NCI-H2196 (cell line): Measurements from ENCODE around the gene KNDC1.

Source experiments
- DNase-seq: peaks from one replicate; lab custom pipeline; 2025; ENCODE audit not compliant: unreplicated experiment; lab: John Stamatoyannopoulos, UW

The KNDC1 gene

GRCh38 chr10:133236401-133237240 lies 76.6 kb downstream of the KNDC1 start:
- no peak for DNase-seq

DNA sequence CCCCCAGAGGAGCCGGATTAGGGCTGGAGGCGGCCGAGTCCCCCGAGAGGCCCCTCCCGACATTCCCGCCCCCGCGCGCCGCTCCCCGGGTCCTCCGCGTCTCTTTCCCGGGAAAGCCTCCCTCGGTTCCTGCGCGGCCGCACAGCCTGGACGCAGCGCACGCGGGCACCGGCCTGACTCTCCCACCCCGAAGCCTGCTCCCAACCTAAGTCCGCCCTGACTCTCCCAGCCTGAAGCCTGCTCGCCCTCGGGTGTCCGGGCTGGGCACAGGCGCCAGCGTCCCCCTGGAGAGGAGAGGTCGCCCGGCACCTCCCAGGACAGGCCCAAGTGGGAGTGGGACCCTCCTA lies 77.2 kb downstream of the KNDC1 start:
- DNase-seq = no peak

DNA sequence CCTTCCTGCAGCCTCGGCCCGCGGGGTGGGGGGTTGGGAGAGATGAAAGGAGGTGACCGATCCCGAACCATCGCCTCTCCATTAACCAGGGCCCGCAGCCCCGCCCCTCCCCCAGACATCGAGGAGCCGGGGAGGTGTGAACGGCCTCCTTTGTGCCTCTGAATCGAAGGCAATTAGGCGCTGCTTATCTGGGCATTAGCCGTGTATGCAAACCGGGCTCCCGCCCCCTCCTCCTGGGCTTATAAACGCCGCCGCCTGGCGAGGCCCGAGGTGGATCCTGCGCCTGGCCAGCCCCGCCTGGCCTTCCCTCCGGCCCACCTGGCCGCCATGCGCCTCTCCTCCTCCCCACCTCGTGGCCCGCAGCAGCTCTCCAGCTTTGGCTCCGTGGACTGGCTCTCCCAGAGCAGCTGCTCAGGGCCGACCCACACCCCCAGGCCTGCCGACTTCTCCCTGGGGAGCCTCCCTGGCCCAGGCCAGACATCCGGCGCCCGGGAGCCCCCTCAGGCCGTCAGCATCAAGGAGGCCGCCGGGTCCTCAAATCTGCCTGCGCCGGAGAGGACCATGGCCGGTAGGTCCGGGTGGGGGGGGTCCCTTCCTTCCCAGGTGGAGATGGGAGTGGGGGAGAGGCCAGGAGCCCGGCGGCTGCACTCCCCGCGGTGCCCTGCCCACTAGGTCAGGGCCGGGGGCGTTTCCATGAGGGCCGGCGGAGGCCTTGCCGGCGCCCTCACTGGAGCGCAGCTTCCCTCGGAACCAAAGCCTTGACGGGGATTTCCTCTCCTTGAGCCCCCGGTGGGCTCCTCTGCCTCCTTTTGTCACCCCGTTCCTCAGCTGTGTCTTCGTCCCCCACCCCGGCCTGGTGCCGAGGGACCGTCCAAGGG lies 77.8 kb downstream of the KNDC1 start, which contains the start of gene VENTX:
Gene VENTX (plus strand): TSS at position 268 of the 878 bp plus-strand sequence. CDS start 60 bp downstream, at position 328.
- no peak for DNase-seq

DNA sequence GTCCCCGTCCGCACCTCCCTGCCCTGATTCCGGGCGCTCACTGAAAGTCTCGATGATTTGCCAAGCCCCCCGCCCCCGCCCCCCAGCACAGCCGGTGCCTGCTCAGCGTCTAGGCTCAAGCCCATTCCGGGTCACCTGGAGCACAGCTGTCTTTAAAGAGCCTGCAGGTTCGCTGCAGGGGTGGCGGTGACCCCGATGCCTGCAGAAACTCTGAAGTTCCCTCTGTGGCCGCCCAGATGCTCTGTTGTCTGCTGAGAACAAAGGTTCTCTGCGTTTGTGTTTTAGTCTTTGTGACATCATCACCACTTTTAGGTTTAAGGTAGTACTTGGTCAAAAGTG lies 78.4 kb downstream of the KNDC1 start:
- no peak for DNase-seq

GRCh38 chr10:133239990-133240389 lies 80.0 kb downstream of the KNDC1 start:
- DNase-seq = no peak

DNA sequence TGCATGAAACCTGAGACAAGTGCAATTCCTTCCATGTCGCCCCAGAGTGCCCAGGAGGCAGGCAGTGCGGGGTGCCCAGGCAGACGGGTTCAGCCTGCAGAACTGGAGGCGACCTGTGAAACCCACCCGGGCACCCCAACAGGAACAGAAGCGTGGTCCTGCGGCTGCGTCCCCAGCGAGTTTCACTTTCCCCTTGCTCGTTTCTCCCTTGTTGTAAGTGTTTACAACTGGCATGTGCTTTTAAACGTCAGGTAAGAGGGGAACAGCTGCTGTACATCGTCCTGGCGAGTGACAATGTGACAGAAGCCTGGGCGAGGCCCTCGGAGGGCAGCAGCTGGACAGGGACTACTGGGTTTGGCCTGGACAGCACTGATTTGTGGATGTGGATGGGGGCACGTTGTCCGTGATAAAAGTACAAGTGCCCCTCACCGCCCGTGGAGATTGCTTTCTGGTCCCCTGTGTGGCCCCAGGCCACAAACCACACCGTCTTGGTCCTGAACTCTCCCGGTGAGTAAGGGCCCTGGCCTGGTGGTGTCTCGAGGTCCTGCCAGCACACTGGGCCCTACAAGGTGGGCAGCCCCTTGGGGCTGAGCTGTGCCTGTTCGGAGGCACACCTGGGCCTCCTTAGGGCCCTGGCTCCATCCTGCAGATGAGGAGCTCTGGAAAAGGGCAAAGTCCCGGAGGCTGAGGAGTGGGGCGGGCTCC lies 81.6 kb downstream of the KNDC1 start:
- no peak for DNase-seq

DNA sequence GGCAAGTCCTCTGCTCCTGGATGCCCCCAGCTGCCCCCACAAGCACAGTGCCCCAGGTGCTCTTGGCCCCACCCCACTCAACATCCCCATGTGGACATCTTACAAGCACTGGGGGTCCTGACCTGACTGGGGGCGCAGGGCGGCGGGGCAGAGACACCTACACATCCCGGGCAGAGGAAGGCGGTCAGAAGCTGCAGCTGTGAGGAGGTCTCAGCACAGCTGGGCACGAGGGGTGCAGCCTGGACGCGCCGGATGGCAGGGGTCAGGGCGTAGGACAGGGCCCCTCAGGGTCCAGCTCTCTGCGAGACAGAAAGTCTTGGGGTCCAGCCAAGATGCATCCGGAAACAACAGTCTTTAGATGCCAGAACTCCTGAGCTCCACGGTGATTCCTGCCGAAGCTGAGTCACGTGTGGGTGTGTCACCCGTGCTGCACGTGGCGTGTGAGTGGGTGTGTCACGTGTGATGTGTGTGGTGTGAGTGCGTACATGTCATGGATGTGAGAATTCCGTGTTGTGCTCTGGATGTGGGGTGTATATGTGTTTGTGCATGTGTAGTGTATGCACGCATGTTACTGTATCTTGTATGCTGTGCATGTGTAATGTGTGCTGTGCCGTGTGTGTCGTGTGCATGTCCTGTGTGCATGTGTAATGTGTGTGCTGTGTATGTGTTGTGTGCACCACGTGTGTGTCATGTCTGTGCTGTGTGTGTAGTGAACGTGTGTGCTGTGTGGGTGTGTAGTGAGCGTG lies 82.8 kb downstream of the KNDC1 start:
- DNase-seq = no peak

DNA sequence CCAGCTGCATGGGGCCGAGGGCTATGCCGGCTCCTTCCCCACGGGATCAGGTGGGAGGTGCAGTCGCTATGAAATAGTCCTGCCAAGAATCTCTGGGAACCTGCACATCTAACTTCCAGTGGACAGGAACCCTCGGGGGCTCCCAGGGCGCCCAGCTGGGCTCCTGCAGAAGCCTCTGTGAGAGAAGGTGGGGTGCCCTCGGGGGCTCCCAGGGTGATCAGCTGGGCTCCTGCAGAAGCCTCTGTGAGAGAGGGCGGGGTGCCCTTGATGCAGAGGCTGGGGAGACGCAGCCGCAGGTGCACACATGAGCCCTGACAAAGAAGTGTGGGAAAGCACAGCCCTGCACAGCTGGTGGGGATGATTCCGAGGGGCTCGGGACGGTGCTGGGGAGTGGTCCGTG lies 83.6 kb downstream of the KNDC1 start:
- DNase-seq = no peak

- DNase-seq = no peak
These were observed 85.6 kb downstream of the KNDC1 start for GRCh38 chr10:133245439-133246235.

DNA sequence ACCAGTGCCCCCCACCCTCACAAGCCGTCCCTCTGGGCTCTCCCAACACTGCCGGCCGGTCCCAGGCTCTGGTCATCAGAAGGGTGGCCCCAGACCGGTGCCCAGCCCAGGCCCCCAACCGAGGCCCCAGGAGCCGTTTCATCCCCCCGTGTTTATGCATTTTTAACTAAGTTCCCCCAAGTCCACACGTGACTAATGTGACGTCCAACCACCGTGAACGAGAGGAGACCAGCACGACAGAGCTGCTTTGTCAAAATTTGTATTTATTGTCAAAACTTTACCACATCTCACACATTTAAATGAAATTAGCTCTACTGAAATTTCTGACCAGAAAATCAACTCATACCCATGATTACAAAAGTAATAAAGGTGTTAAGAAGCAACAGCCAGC lies 86.2 kb downstream of the KNDC1 start:
- no peak for DNase-seq

DNA sequence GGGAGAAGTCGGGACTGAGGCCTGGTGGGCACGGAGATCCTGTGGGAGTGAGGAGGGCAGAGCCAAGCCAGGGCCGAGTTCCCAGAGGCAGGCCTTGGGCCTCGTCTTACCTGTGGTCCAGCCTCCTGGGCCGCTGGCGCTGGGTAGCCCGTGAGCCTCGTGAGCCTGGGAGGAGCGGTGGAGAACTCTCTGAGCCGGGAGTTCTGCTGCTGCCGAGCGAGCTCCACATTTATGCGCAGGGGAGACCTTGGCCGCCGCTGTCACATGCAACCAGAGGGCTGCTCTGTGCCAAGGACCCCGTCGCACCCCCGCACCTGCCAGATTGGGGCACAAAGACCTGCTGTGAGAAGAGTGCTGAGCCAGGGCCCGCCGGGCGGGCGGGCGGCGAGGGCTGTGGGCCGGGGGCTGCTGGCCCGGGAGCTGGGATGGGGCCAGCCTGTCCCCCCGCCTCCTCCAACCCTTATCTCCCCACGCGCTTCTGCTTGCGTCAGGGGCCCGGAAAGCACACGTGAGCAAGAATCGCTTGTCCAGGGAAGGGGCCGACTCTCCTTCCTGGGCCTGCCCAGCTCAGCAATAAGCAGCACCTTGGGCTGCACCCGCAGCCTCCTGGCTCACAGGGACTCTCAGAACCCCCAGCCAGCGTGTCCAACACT lies 87.8 kb downstream of the KNDC1 start:
- DNase-seq = no peak

DNA sequence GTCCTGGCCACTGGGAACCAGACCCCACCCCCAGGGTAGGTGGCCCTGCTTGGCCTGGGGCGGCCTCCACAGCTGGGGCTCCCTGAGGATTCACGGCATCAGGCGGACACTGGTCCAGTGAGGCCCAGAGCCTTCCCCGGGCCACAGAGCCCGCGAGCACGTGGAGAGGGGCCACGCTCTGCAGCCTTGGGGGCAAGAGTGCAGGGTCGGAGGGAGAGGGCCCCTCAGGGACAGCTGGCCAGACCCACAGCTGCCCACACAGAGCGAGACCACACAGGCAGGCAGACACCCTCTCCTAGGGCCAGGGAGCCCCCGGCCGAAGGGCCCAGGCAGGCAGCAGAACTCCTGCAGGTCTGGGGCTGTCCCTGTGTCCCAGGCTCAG lies 88.3 kb downstream of the KNDC1 start:
- no peak for DNase-seq

DNA sequence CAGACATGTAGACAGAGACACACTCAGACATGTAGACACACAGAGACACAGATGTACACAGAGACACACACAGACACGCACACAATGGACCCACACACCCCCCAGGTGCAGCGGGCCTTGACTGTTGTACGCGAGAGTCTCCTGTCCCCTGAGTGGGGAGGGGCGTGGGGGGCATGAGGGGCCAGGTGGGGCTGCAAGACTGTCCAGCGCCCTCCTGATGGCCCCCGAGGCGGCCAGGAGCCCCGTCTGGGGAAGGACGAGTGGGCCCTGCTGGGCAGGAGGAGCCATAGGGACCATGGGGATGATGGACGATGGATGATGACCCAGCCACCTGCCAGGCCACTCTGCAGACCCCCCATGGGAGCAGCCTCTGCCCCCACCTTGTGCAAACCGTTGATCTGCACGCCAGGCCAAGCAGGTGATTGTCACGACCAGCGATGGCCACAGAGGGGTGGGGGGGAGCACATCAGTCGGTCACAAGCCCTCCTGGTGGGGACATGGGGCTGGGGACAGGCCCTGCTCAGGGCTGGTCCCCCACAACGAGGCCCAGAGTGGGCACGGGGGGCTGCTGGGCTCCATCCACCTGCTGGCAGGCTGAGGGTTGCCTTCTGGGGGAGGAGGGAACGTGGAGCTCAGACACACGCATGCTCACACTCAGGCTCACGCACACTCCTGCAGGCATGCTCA lies 89.2 kb downstream of the KNDC1 start:
- no peak for DNase-seq

DNA sequence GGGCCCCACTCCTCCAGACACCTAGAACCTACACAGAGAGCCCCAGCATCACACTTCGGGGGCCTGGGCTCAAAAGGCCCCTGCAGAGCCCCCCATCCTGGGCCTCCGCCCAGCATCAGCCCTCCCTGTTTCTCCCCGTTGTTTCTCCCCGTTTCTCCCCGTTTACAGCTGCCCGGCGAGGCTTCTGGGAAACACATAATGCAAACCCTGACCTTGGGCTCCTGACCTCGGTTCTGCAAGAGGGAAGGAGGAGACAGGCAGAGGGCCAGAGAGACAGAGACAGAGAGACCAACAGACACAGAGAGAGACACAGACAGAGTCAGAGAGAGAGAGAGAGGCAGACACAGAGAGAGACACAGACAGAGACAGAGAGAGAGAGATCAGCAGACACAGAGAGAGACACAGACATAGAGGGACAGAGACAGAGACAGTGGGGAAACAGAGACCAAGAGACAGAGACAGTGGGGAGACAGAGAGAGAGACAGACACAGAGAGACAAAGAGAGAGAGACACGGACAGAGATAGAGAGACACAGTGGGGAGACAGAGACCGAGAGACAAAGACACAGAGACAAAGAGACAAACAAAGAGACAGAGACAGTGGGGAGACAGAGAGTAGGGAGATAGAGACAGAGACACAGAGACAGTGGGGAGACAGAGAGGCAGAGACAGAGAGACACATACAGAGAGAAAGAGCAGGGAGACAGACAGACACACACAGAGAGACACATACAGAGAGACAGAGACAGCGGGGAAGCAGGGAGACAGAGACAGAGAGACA lies 90.1 kb downstream of the KNDC1 start:
- DNase-seq = no peak

- no peak for DNase-seq
These were observed 91.6 kb downstream of the KNDC1 start for GRCh38 chr10:133251388-133252222.

GRCh38 chr10:133252223-133252552 lies 92.2 kb downstream of the KNDC1 start:
- DNase-seq = no peak

GRCh38 chr10:133253361-133253955 lies 93.4 kb downstream of the KNDC1 start:
- no peak for DNase-seq
